ENCODE measurements around the gene FAM228A.

DNA sequence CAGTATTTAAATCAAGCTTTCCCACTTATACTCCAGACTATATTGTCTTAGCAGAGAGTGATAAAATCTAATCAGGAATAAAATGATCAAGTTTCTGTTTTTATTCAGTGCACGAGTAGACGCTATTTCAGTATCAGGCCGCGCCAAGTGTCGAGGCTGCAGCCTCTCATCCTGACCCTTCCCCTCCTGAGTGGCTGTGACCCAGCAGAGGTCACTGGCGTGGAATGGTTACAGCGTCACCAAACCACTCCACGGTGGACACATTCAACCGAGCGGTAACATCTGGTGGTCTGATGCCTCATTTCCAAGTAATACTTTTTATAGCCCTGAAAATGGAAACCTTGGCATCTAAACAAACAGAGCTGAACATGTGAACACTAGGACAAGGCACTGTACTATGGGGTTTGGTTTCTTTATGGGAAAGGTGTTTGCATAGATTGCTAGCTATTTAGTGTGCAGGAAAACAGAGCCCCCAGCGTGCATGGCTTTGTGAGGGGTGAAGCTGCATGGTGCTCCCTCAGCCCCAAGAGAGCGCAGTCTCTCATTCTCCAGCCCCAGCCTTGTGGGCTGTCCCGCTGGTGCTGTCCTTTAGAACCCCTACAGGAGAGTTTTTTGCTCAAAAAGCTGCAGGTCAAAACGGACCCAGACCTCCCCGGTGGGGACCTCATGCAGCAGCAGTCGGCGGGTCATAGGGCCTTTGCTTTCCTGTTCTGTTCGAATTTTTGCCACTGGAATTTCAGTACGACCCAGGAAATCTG lies 28.4 kb downstream of the FAM228A start:
- TF ChIP-seq CTCF (IDR thresholded peaks at IDR 0.05), result no peak
- no peak for TF ChIP-seq POLR2A (IDR thresholded peaks at IDR 0.05)
